GM18519 (cell line): ENCODE measurements around the gene RRP9.
"Not testable (repeated sequence)": the region's sequence is repeated elsewhere in the genome, so short reads cannot be mapped to it uniquely, and the experiment has no call there.

ENCODE experiments used
- ATAC-seq: cut with Tn5 transposase; IDR thresholded peaks from one replicate; pipeline ENCODE4 v1.9.1; 2021; ENCODE audit warnings: mild to moderate bottlenecking, moderate library complexity; ENCODE audit not compliant: unreplicated experiment, low FRiP score

The RRP9 gene

GRCh38 chr3:51921081-51921578 is 20.6 kb downstream of the RRP9 start:
- no peak for ATAC-seq

GRCh38 chr3:51916418-51916817 is 25.3 kb downstream of the RRP9 start:
- no peak for ATAC-seq

- no peak for ATAC-seq
Measured at GRCh38 chr3:51908026-51908425, 33.7 kb downstream of the RRP9 start.

DNA sequence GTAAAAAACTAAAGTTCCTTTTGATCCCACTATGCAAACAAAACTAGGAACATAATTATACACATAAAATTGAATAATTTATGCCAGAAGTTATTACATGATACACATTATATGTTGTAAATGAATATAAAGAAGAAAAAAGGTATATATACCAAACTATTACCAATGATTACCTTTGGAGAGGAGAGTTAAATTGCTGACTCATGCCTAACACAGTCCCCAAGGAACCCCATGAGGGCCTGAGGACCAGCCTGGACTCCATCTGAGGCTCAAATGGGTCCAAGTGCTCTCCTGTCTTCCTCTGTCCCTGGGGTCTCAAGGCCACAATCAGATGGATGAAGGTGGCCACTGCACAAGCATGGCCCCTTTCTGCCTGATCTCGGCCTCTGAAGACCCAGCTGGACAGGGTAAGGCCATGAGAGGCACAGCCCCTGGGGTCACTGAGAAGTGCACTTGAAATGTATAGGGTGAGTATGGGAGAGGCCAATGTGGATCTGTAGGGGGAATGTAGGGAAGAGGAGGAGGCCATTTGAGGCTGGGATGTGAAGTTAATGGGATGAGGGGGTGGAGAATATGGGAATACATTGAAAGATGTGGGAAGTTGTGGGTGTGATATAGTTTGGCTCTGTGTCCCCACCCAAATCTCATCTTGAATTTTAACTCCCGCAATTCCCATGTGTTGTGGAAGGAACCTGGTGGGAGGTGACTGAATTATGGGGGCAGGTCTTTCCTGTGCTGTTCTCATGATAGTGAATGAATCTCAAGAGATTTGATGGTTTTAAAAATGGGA is 37.5 kb downstream of the RRP9 start:
- ATAC-seq = no peak

GRCh38 chr3:51902361-51902760 is 39.3 kb downstream of the RRP9 start:
- not testable (repeated sequence) for ATAC-seq

- ATAC-seq = not testable (repeated sequence)
Measured at GRCh38 chr3:51900043-51900442, 41.7 kb downstream of the RRP9 start.

- no peak for ATAC-seq
Measured at GRCh38 chr3:51897391-51897790, 44.3 kb downstream of the RRP9 start.

DNA sequence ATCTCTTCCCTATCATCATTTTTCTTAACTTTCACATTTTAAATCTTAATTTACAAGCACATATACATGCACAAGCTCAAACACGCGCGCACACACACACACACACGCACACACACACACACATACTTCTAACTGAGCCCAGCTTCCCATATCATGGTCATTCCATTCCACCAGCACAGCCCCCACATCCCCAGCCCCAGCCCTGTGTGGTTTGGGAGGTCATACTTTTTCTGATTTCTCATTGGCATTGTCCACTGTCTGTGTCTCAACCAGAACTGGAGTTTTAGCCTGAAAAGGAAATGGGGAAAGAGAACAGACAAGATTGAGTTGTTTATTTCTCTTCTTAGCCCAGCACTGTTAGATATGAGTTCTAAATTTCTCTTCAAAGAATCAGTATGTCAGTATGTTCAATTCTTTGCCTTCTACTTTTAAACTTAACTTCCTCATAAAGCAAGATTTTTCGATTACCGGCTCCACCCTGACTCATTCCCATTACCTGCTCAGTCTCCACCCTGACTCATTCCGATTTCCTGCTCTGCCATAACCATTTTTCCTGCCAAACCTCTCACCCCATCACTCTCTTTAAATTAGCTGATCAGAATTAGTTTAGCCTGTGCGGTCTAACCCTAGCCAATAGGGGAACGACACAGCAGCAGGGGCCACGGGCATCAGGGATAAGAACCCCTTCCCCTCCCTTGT is 44.9 kb downstream of the RRP9 start:
- ATAC-seq = no peak

DNA sequence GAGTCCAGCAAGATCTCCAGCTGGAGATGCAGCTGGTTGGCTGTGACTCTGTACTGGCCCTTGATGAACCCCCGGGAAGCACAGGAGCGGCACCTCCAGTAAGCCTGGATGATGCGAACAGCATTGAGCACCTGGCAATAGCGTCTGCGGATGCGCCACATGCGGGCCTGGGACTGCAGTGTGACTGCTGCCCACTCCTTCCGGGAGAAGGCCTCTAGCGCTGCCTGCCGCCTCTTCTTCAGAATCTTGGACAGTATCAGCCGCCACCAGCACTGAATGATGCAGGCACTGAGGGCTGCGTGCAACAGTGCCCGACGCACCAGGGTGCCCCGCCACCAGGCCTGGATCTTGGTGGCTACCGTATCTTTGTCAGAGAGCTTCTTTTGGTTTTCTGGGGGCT is 46.8 kb downstream of the RRP9 start:
- no peak for ATAC-seq

DNA sequence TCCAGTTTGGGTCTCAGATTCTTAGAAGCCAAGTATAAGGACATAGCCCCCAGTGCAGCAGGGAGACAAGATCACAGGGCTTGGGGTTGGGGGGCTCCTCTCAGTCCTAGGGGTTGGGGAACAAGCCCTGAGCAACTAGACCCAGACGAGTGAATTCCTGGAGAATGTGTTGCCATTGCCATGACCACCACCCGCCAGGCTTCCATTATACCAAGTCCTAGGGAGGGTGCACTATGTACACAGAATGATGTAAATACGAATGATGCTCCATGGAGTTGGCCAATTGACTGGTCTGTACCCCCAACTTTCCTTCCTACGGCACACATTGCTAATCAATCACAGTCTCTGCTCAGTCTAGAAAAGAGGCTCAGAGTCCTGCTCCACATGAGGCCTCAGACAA is 47.3 kb downstream of the RRP9 start:
- no peak for ATAC-seq

DNA sequence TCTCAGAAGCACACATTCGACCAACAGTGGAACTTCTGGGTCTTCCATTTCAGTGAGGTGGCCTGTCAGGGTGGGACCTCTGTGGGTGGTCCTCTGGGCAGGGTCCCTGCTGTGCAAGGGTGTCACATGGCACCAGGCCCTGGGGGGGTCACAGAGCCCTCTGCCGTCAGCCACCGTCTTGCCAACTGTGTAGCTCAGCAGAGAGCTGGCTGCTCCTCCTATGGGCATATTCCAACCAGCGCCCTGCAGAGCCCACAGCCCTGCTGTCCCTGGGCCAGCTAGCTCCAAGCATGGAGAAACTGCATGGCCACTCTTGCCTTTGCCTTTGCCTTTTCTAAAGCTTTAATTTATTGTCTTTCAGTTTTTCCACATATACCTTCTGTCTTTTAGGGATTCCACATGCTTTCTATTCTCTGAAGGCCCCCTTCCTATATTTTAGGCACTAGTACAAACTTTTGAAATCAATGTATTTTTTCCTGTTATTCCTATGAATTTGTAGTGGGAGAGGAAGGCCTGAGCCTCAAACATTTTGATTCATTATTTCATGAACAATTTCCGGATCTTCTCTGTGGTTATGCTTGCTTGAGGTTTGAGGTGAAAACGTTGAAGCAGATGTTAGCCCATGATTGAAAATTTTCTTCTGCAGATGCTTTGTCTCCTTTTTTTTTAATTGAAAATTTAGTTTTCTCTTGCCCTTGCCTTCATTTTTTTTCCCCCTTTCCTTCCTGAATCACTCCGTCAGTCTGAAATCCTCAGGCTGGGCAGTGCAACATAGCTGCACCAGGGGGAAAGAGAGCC is 50.3 kb downstream of the RRP9 start:
- no peak for ATAC-seq

GRCh38 chr3:51888463-51889105 is 53.1 kb downstream of the RRP9 start:
- ATAC-seq = no peak

DNA sequence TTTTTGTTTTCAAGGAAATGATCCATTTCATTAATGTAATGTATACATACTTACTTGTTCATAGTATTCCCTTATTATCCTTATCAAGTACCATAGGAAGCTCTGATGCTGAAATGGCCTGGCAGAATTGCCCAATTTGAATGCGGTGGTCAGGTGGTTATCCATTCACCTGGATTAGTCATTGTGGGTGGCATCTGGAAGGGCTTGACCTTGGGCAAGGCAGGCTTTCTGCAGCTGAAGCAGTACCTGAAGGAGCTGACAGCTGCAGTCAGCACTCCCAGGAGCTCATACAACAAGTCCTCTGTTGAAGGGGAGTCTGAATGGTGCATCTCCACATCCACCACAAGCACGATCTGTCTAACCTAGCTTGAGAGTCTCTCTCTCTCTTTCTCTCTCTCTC is 54.1 kb downstream of the RRP9 start:
- no peak for ATAC-seq

GRCh38 chr3:51886447-51886846 is 55.3 kb downstream of the RRP9 start:
- ATAC-seq = no peak
